GM12801 (cell line): Measurements from ENCODE around the gene TNIK.

Source experiments
- CTCF ChIP-seq: IDR thresholded peaks from one replicate; pipeline ENCODE4 v1.5.1; 2011; ENCODE audit warnings: control low read depth; ENCODE audit not compliant: insufficient read length; ENCODE audit errors: extremely low read depth

TNIK gene

GRCh38 chr3:171498921-171499320, 38.7 kb upstream of the TNIK start:
- TF ChIP-seq CTCF = no peak

GRCh38 chr3:171497468-171497867, 37.3 kb upstream of the TNIK start:
- no peak for TF ChIP-seq CTCF

GRCh38 chr3:171495413-171495812, 35.2 kb upstream of the TNIK start:
- TF ChIP-seq CTCF = no peak

GRCh38 chr3:171494457-171495109, 34.4 kb upstream of the TNIK start:
- TF ChIP-seq CTCF = no peak

- no peak for TF ChIP-seq CTCF
Measured at GRCh38 chr3:171491361-171491760, 31.2 kb upstream of the TNIK start.

- TF ChIP-seq CTCF = no peak
Measured at GRCh38 chr3:171490901-171491300, 30.7 kb upstream of the TNIK start.

- no peak for TF ChIP-seq CTCF
Measured at GRCh38 chr3:171489348-171489747, 29.1 kb upstream of the TNIK start.
